GM19193 (cell line): ENCODE results near the gene CYP19A1.

ENCODE experiments used
- POLR2A ChIP-seq: IDR thresholded peaks from 4 replicates; pipeline ENCODE4 v1.6.1; 2011; ENCODE audit not compliant: insufficient read depth, insufficient read length; ENCODE audit errors: extremely low read depth

Gene CYP19A1

DNA sequence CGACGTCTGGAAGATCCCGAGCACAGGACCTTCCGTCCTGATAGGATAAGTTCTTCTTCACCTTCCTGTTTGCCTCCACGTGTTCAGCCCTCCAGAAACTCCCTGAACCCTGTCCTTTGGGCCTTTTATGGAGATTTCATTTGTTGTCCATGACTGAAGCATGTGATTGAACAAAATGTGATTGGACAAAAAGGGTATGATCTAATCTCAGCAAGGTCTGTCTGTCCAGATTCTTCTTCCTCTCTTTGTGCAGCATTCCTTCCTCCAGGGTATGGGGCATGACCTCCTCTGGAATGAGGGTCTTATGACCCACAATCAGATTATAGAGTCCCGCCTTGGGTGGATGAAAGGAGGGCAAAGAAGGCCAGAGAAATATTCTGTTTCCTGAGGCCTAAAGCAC lies at the start of gene CYP19A1:
TSS of gene CYP19A1 (minus strand) at position 101 of the 400 bp plus-strand sequence. CDS start 95,684 bp downstream, outside the sequence.
- TF ChIP-seq POLR2A: no peak

DNA sequence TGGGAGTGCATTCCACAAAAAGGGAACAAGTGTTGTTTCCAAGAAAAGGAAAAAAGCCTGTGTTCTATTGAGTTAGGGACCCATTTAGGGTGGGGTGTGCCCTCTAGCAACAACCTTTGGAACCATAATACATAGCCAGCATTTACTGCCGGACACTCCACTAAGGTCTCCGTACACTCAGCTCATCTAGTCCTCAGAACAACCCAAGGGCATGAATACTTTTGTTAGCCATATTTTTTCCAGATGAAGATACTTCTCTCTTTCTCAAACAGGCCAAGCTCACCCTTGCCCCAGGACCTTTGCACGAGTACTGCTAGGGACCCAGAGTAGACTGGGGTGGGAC lies 49.3 kb upstream of the CYP19A1 start:
- TF ChIP-seq POLR2A: no peak

DNA sequence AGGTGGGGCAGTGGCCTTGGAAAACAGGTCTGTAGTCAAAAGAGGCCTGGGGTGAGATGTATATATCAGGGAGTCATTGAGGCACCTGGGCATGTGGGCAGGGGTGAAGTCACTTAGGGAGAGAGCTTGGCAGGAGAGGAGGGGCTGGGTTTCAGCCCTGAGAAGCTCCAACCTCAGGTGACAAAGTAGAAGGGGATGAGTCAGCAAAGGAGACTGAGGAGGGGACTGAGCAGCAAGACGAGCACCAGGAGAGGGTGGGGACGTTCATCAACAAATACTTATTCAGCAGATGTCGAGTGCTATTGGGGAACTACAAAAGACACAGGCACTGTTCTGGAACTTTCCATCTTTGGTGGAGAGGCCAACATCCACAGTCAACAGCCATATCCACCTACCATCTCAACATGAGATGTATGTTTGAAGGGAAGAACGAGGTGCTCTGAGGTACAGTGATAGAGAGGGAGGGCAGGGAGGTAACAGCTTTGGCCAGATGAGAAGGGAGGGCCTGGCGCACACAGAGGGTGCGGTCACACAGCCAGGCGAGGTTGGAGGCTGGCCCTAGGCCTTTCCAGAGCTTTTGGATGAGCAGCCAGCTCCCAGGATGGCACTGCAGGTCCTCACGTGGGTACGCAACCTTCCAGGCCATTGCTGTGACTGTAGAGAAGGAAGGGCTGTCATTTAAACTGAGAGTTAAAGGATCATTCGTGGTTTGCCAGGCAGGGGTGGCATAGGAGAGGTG lies 48.7 kb upstream of the CYP19A1 start:
- TF ChIP-seq POLR2A: no peak

GRCh38 chr15:51386486-51386885 lies 48.1 kb upstream of the CYP19A1 start:
- no peak for TF ChIP-seq POLR2A

GRCh38 chr15:51386029-51386428 lies 47.6 kb upstream of the CYP19A1 start:
- TF ChIP-seq POLR2A: no peak

- TF ChIP-seq POLR2A: no peak
Observed at GRCh38 chr15:51382787-51383186, 44.4 kb upstream of the CYP19A1 start.

GRCh38 chr15:51380999-51381806 lies 42.8 kb upstream of the CYP19A1 start:
- TF ChIP-seq POLR2A: no peak

- no peak for TF ChIP-seq POLR2A
Observed at GRCh38 chr15:51379390-51379789, 41.0 kb upstream of the CYP19A1 start.

DNA sequence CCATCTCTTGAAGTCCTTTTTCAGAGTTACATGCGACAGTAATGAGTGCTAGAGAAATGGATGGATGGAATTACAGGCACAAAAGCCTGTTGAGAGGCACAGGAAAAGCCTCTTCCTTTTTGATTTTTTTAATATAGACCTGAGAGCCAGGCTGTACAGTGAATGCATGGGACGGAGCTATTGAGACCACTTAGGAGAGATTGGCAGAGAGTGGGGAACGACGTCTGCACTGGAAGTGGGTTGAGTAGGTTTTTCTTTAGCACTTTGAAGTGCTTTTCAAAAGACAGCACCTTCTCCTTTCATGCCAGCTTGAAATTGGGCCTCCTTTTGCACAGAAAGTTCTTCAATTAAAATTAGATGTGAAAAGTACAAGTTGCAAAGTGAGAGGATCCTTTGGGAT lies 40.0 kb upstream of the CYP19A1 start:
- no peak for TF ChIP-seq POLR2A

GRCh38 chr15:51377038-51377786 lies 38.8 kb upstream of the CYP19A1 start:
- no peak for TF ChIP-seq POLR2A

DNA sequence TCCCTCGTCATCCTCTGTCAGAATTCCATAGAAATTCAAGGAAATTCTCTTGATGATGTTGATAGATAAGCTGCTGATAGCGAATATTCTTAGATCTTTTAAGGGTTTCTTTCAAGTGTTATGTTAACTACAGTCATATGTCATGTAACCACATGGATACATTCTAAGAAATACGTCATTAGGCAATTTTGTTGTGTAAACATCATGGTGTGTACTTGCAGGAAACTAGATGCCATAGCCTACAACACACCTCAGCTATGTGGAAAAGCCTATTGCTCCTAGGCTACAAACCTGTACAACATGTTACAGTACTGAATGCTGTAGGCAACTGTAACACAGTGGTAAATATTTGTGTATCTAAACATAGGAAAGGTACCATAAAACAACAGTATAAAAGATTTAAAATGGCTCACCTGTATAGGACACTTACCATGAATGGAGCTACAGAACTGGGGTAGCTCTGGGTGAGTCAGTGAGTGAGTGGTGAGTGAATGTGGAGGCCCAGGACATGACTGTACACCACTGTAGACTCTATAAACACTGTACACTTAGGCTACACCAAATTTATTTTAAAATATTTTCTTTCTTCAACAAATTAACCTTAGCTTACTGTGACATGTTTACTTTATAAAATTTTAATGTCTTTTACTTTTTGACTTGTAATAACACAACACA lies 37.7 kb upstream of the CYP19A1 start:
- no peak for TF ChIP-seq POLR2A

DNA sequence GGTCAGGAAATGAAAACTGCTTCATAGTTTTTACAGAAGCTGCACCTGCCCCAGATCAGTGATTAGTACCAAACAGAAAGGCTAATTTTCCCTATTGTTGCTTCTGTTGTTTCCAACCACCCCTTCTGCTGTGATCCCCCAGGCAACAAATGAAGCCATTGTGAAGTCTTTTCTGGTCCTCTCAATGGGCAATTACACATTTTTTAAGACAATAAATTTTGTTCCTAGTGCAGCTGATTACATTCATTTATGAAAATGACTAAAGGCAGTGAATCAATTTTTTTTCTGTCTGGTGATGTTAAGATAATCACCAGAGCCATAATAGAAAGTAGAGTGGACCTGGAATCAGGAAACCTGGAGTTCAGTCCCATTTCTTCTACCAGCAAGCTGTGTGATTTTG lies 35.7 kb upstream of the CYP19A1 start:
- no peak for TF ChIP-seq POLR2A

- no peak for TF ChIP-seq POLR2A
Observed at GRCh38 chr15:51371266-51371665, 32.9 kb upstream of the CYP19A1 start.

DNA sequence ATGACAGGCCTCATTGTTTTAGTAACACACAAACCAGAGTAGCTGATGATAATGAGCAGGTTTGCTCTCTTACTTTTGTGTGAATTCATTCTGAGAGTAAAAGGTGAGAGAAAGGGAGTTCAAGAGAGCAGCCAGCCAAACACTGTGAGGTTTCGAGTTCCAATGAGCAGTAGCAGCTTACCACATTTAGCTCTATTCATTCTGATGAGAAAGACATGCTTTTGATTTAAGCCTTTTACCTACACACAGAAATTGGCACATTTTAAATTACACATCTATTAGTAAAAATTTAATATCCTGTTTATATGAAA lies 31.0 kb upstream of the CYP19A1 start:
- no peak for TF ChIP-seq POLR2A
